HT1080 (cell line): ENCODE measurements around the gene NUP93. TPM values are rescaled to one million over a fixed set of nuclear protein-coding genes. Genes with fewer than 3 reads are reported as not detected.
A peak's percentile ranks its signal among the peaks of the same experiment; 100 is the strongest.

ENCODE experiments used
- DNase-seq: peaks from one replicate; pipeline ENCODE4 v3.0.0-alpha.2; 2015; ENCODE audit warnings: low read depth
- total RNA-seq: library from RNA; depleted of rRNA; stranded (reverse); fragments of >200 nt; shearing (Covaris generic); gene quantifications from 2 replicates; pipeline ENCODE4 v1.2.3, GENCODE V29; 2014

Gene NUP93
- total RNA-seq, 1 experiment from 2014 or later: 119 TPM

GRCh38 chr16:56847173-56847910 lies 117.4 kb downstream of the NUP93 start:
- DNase-seq: no peak

GRCh38 chr16:56848029-56848936 lies 118.4 kb downstream of the NUP93 start:
- DNase-seq: peak; percentile 88

GRCh38 chr16:56848955-56849689 lies 119.2 kb downstream of the NUP93 start:
- DNase-seq: peak; percentile 85

GRCh38 chr16:56849690-56850680 lies 120.1 kb downstream of the NUP93 start:
- no peak for DNase-seq

GRCh38 chr16:56851671-56852400 lies 121.9 kb downstream of the NUP93 start:
- no peak for DNase-seq

- DNase-seq: no peak
These were observed 122.4 kb downstream of the NUP93 start for GRCh38 chr16:56852401-56852730.

GRCh38 chr16:56852968-56853367 lies 123.0 kb downstream of the NUP93 start:
- DNase-seq: no peak

- DNase-seq: no peak
These were observed 125.3 kb downstream of the NUP93 start for GRCh38 chr16:56855201-56855600.

GRCh38 chr16:56855946-56856345 lies 126.0 kb downstream of the NUP93 start:
- no peak for DNase-seq

GRCh38 chr16:56856876-56857447 lies 127.0 kb downstream of the NUP93 start:
- no peak for DNase-seq

GRCh38 chr16:56858374-56858773 lies 128.4 kb downstream of the NUP93 start:
- DNase-seq: no peak

- no peak for DNase-seq
These were observed 129.7 kb downstream of the NUP93 start for GRCh38 chr16:56859636-56860035.

- no peak for DNase-seq
These were observed 130.5 kb downstream of the NUP93 start for GRCh38 chr16:56860226-56861020.

- no peak for DNase-seq
These were observed 131.2 kb downstream of the NUP93 start for GRCh38 chr16:56861092-56861610.

GRCh38 chr16:56861756-56862155 lies 131.8 kb downstream of the NUP93 start:
- no peak for DNase-seq

- no peak for DNase-seq
These were observed 132.8 kb downstream of the NUP93 start for GRCh38 chr16:56862776-56863175.

- no peak for DNase-seq
These were observed 135.0 kb downstream of the NUP93 start, which contains the start of gene SLC12A3 for GRCh38 chr16:56864960-56865359. Gene SLC12A3 (plus strand): TSS chr16:56865207. CDS start chr16:56865236, 29 bp downstream.

GRCh38 chr16:56865394-56866062 lies 135.6 kb downstream of the NUP93 start:
- no peak for DNase-seq
